SK-N-SH treated with all-trans-retinoic acid at 6 μM for 48 hours (cell line): Measurements from ENCODE around the gene QRICH1.

Experiments
- ESRRG ChIP-seq: fragments of 250-450 bp; sonication (Bioruptor Pico); IDR thresholded peaks from 2 replicates; pipeline ENCODE4 v1.6.1; 2021; ENCODE audit warnings: mild to moderate bottlenecking
- OSR1 ChIP-seq: fragments of 250-450 bp; sonication (Bioruptor Pico); IDR thresholded peaks from 2 replicates; pipeline ENCODE4 v1.8.0; 2022; ENCODE audit warnings: moderate library complexity, mild to moderate bottlenecking, inconsistent platforms
- SNAI2 ChIP-seq: fragments of 250-450 bp; sonication (Bioruptor Pico); IDR thresholded peaks from 2 replicates; pipeline ENCODE4 v1.5.0; 2020; ENCODE audit warnings: mild to moderate bottlenecking, moderate library complexity
- TCF4 ChIP-seq: fragments of 250-450 bp; sonication (Bioruptor Pico); IDR thresholded peaks from 2 replicates; pipeline ENCODE4 v1.8.0; 2021; ENCODE audit warnings: mild to moderate bottlenecking, moderate library complexity, borderline replicate concordance
- TSHZ2 ChIP-seq: fragments of 250-450 bp; sonication (Bioruptor Pico); IDR thresholded peaks from 2 replicates; pipeline ENCODE4 v1.5.0; 2020; ENCODE audit warnings: mild to moderate bottlenecking, moderate library complexity
- ZFP3 ChIP-seq: fragments of 250-450 bp; sonication (Bioruptor Pico); IDR thresholded peaks from 2 replicates; pipeline ENCODE4 v1.5.0; 2020; ENCODE audit warnings: mild to moderate bottlenecking, moderate library complexity
- ZNF565 ChIP-seq: fragments of 450-650 bp; formaldehyde crosslinking; conservative IDR thresholded peaks from 2 replicates; pipeline ENCODE4 v1.5.0; 2020; ENCODE audit warnings: low read depth, mild to moderate bottlenecking, moderate library complexity
- ZNF70 ChIP-seq: fragments of 450-650 bp; formaldehyde crosslinking; IDR thresholded peaks from 2 replicates; pipeline ENCODE4 v1.5.0; 2020; ENCODE audit warnings: mild to moderate bottlenecking, moderate library complexity
- ZNF8 ChIP-seq: fragments of 450-650 bp; formaldehyde crosslinking; IDR thresholded peaks from 2 replicates; pipeline ENCODE4 v1.5.0; 2020; ENCODE audit warnings: mild to moderate bottlenecking, moderate library complexity

GRCh38 chr3:49009396-49009795 lies 84.5 kb downstream of the QRICH1 start:
- TF ChIP-seq SNAI2 (no peak), OSR1 (CRISPR knock-in tag) (no peak), ESRRG (CRISPR knock-in tag) (no peak), ZNF70 (CRISPR knock-in tag) (no peak), ZFP3 (CRISPR knock-in tag) (no peak), ZNF8 (CRISPR knock-in tag) (no peak), TCF4 (CRISPR knock-in tag) (no peak), ZNF565 (CRISPR knock-in tag) (no peak), TSHZ2 (no peak)
